OCI-LY7 (cell line): ENCODE results near the gene GABRR2. TPM values are rescaled to one million over a fixed set of nuclear protein-coding genes. Genes with fewer than 3 reads are reported as not detected.

Experiments
- BruUV-seq: library from RNA; stranded (reverse); fragments of 400-500 nt; replicated peaks from 2 replicates; lab custom pipeline; 2021; lab: Mats Ljungman, UMichigan
- CTCF ChIA-PET: fragments of 300-600 bp; sonication (Branson Sonifier 250); formaldehyde crosslinking; loops from one replicate; lab custom pipeline; 2022; ENCODE audit warnings: antibody characterized with exemption; ENCODE audit not compliant: unreplicated experiment; lab: Charles Lee
- POLR2A ChIA-PET: fragments of 300-600 bp; sonication (Branson Sonifier 250); formaldehyde crosslinking; loops from one replicate; lab custom pipeline; 2022; ENCODE audit warnings: antibody characterized with exemption; lab: Charles Lee
- DNase-seq: peaks from one replicate; pipeline ENCODE4 v3.0.0-alpha.2; 2015; ENCODE audit warnings: low spot score
- H2AFZ ChIP-seq: fragments of 200-600 bp; sonication (generic), shearing (Covaris generic); 2 replicates; pipeline ENCODE4 v1.6.1; 2014; ENCODE audit warnings: mild to moderate bottlenecking, antibody characterized with exemption, low read length, moderate library complexity
- H3K27ac ChIP-seq: fragments of 200-600 bp; sonication (generic); 2 replicates; pipeline ENCODE4 v1.5.1; 2014; ENCODE audit warnings: mixed run types, low read depth, mild to moderate bottlenecking, moderate library complexity, low read length, inconsistent platforms; ENCODE audit not compliant: poor library complexity, severe bottlenecking
- H3K36me3 ChIP-seq: fragments of 200-600 bp; sonication (generic); 2 replicates; pipeline ENCODE4 v1.6.1; 2014; ENCODE audit warnings: mild to moderate bottlenecking, antibody characterized with exemption, low read length, moderate library complexity, mixed read lengths; ENCODE audit not compliant: insufficient read depth
- H3K4me1 ChIP-seq: fragments of 200-600 bp; sonication (generic); 2 replicates; pipeline ENCODE4 v1.5.1; 2014; ENCODE audit warnings: mild to moderate bottlenecking, low read length; ENCODE audit not compliant: insufficient read depth, poor library complexity, severe bottlenecking
- H3K4me2 ChIP-seq: fragments of 200-600 bp; sonication (generic); 2 replicates; pipeline ENCODE4 v1.6.1; 2014; ENCODE audit warnings: mild to moderate bottlenecking, low read length
- H3K4me3 ChIP-seq: fragments of 200-600 bp; sonication (generic); 2 replicates; pipeline ENCODE4 v1.5.1; 2014; ENCODE audit warnings: mild to moderate bottlenecking, low read depth, low read length; ENCODE audit not compliant: poor library complexity, severe bottlenecking
- H3K79me2 ChIP-seq: fragments of 200-600 bp; sonication (generic); 2 replicates; pipeline ENCODE4 v1.6.1; 2016; ENCODE audit warnings: low read depth, mild to moderate bottlenecking, low read length, moderate library complexity, mixed read lengths; ENCODE audit not compliant: insufficient read depth
- H3K9me2 ChIP-seq: fragments of 200-600 bp; sonication (generic); 2 replicates; pipeline ENCODE4 v1.6.1; 2016; ENCODE audit warnings: mild to moderate bottlenecking, low read length, mixed read lengths; ENCODE audit not compliant: insufficient read depth
- H3K9me3 ChIP-seq: fragments of 200-600 bp; sonication (generic); 2 replicates; pipeline ENCODE4 v1.6.1; 2014; ENCODE audit warnings: mild to moderate bottlenecking, mixed run types, low read length, mixed read lengths
- H4K20me1 ChIP-seq: fragments of 200-600 bp; sonication (generic); 2 replicates; pipeline ENCODE4 v1.6.1; 2014; ENCODE audit warnings: mild to moderate bottlenecking, antibody characterized with exemption, low read length, moderate library complexity, mixed read lengths; ENCODE audit not compliant: insufficient read depth
- EZH2phosphoT487 ChIP-seq: fragments of 200-600 bp; sonication (generic); IDR thresholded peaks from 2 replicates; pipeline ENCODE4 v1.6.1; 2018; ENCODE audit warnings: low read depth, borderline replicate concordance, mild to moderate bottlenecking, mixed run types, antibody characterized with exemption, low read length, moderate library complexity, mixed read lengths
- intact Hi-C: fragments of 100-400 bp; cut with micrococcal nuclease; formaldehyde crosslinking; loops from one replicate; pipeline ENCODE4 v1.10.0; 2022; ENCODE audit not compliant: unreplicated experiment
- total RNA-seq, 2 experiments: library from RNA; depleted of rRNA in 1 of 2; stranded (reverse); fragments of >200 nt in 1 of 2; shearing (Covaris generic) in 1 of 2; gene quantifications; 2 replicates each; pipeline ENCODE4 v1.2.3, GENCODE V29; 2014 to 2022
- TF ChIP-seq, protein P1 (sequence below): fragments of 200-600 bp; sonication (generic); conservative IDR thresholded peaks from 2 replicates; pipeline ENCODE4 v1.5.1; 2014; ENCODE audit warnings: mild to moderate bottlenecking, antibody characterized with exemption, low read length, moderate library complexity, mixed read lengths

The GABRR2 gene
- total RNA-seq, 2 experiments from 2014 or later: 5.2 to 7.0 TPM

DNA sequence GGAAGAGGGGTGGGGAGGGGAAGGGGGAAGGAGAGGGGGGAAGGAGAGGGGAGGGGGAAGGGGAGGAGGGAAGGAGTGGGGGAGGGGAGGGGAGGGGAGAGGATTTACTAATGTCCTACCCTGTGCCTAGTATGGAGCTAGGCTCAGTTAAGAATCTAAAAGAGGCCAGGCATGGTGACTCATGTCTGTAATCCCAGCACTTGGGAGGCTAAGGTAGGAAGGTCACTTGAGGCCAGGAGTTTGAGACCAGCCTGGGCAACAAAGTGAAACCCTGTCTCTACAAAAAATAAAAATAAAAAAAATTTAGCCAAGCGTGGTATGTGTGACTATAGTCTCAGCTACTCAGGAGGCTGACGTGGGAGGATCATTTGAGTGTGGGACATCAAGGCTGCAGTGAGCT, 24.5 kb upstream of the GABRR2 start:
- H3K4me3 ChIP-seq: no peak overlapping the region
- BruUV-seq: no TSS peak
- no peak overlapping the region for H2AFZ ChIP-seq
- intact Hi-C loops: no loop called here
- CTCF ChIA-PET: no interaction called here
- no peak overlapping the region for H3K4me2 ChIP-seq
- TF ChIP-seq, protein P1, sequence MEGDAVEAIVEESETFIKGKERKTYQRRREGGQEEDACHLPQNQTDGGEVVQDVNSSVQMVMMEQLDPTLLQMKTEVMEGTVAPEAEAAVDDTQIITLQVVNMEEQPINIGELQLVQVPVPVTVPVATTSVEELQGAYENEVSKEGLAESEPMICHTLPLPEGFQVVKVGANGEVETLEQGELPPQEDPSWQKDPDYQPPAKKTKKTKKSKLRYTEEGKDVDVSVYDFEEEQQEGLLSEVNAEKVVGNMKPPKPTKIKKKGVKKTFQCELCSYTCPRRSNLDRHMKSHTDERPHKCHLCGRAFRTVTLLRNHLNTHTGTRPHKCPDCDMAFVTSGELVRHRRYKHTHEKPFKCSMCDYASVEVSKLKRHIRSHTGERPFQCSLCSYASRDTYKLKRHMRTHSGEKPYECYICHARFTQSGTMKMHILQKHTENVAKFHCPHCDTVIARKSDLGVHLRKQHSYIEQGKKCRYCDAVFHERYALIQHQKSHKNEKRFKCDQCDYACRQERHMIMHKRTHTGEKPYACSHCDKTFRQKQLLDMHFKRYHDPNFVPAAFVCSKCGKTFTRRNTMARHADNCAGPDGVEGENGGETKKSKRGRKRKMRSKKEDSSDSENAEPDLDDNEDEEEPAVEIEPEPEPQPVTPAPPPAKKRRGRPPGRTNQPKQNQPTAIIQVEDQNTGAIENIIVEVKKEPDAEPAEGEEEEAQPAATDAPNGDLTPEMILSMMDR: no peak
- no peak for TF ChIP-seq EZH2phosphoT487
- H4K20me1 ChIP-seq: 0 out of 2 replicates have a peak, but pooled peaks cover 5% of the 10 kb centered on the region
- peaks cover 88% of the 10 kb centered on the region for H3K36me3 ChIP-seq
- H3K9me2 ChIP-seq: no peaks in the 10 kb centered on the region
- H3K27ac ChIP-seq: no peak overlapping the region
- H3K79me2 ChIP-seq: peaks cover 82% of the 10 kb centered on the region
- DNase-seq: no peak
- no peaks in the 10 kb centered on the region for H3K9me3 ChIP-seq
- POLR2A ChIA-PET: interaction anchor here (0.5 to 4.3 kb wide), 3 partner anchors 10 to 12 kb away, joined by 3 to 18 read pairs (median 6); no protein-coding TSS in a partner anchor
- peaks cover 15% of the 10 kb centered on the region for H3K4me1 ChIP-seq

DNA sequence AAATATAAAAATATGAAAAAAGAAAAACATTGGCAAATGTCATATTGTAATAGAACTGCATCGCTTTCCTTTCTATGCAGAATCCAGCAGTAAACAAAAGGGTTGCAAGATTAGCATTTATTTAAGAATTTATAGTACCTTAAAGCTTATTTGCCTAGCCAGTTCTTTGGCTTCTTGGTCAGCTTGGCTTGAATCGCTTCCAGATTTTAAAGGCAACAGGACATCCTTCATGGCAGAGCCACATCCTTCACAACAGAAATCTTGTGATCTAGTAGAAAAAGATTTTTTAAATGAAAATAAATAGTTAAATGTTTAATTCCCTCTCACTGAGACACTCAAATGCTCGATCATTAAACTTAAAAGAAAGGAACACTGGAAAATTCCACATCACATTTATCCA, 20.1 kb upstream of the GABRR2 start:
- POLR2A ChIA-PET: interaction anchor here (1.8 kb wide), 1 partner anchor 14 kb away, joined by 9 read pairs; no protein-coding TSS in a partner anchor
- TF ChIP-seq, protein P1: no peak
- TF ChIP-seq EZH2phosphoT487: no peak
- Histone ChIP-seq H3K4me3 (no peak overlapping the region), H3K79me2 (peaks cover 60% of the 10 kb centered on the region; the same call in 1 of the 2 replicates), H3K9me2 (no peaks in the 10 kb centered on the region), H4K20me1 (0 out of 2 replicates have a peak, but pooled peaks cover 6% of the 10 kb centered on the region), H3K36me3 (peaks cover 90% of the 10 kb centered on the region), H3K4me1 (peaks cover 5% of the 10 kb centered on the region), H3K9me3 (no peaks in the 10 kb centered on the region), H3K27ac (no peak overlapping the region), H3K4me2 (no peak overlapping the region), H2AFZ (no peak overlapping the region)
- intact Hi-C loops: no loop called here
- BruUV-seq: no TSS peak
- CTCF ChIA-PET: no interaction called here
- no peak for DNase-seq

DNA sequence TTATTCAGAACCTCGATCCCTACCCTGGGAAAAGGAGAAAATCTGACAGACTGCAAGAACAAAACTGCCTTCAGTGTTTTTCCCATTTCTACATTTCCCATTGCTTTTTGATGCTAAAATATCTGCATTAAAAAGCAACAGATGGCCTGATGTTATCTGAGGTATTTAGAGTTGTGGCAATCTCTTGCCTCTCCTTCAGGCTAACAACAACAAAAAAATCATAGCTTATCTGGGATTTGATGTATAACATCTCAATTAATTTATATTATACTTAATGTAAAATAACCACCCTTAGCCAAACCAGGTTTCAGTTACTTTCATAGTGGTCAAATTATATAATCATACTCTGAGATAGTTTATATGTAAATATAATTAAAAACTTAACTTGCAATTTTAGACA, 15.8 kb upstream of the GABRR2 start:
- Histone ChIP-seq H2AFZ (no peak overlapping the region), H3K9me2 (no peaks in the 10 kb centered on the region), H3K9me3 (no peaks in the 10 kb centered on the region), H3K4me1 (no peaks in the 10 kb centered on the region), H4K20me1 (0 out of 2 replicates have a peak, but pooled peaks cover 6% of the 10 kb centered on the region), H3K4me3 (no peak overlapping the region), H3K36me3 (peaks cover 95% of the 10 kb centered on the region), H3K79me2 (peaks cover 31% of the 10 kb centered on the region; the same call in 1 of the 2 replicates), H3K4me2 (no peak overlapping the region), H3K27ac (no peak overlapping the region)
- no peak for TF ChIP-seq EZH2phosphoT487
- TF ChIP-seq, protein P1: no peak
- ChIA-PET POLR2A (interaction anchor here (0.8 to 1.2 kb wide), 2 partner anchors 18 to 20 kb away, joined by 3 to 4 read pairs; no protein-coding TSS in a partner anchor), CTCF (no interaction called here)
- BruUV-seq: no TSS peak
- no peak for DNase-seq
- intact Hi-C loops: no loop called here
